Neural progenitor cell (in vitro differentiated cells): ENCODE results near the gene DDX39B.

Experiments used
- CTCF ChIP-seq: fragments of 200-600 bp; sonication (generic); IDR thresholded peaks from 2 replicates; pipeline ENCODE4 v1.5.1; 2017; ENCODE audit warnings: antibody characterized with exemption, mild to moderate bottlenecking
- EZH2 ChIP-seq: fragments of 200-600 bp; sonication (generic); IDR thresholded peaks from 2 replicates; pipeline ENCODE4 v1.6.1; 2017; ENCODE audit warnings: antibody characterized with exemption, mild to moderate bottlenecking, moderate library complexity
- EZH2phosphoT487 ChIP-seq: fragments of 200-600 bp; sonication (generic); IDR thresholded peaks from 2 replicates; pipeline ENCODE4 v1.6.1; 2017; ENCODE audit warnings: antibody characterized with exemption

- TF ChIP-seq CTCF: no peak
- TF ChIP-seq EZH2phosphoT487: no peak
- TF ChIP-seq EZH2: no peak
Observed at GRCh38 chr6:31569861-31570536, 28.2 kb upstream of the DDX39B start.
